ENCODE results near the gene STUM. TPM values are rescaled to one million over a fixed set of nuclear protein-coding genes. Genes with fewer than 3 reads are reported as not detected.

The STUM gene
- total RNA-seq, 1 experiment from 2014 or later, result not detected

GRCh38 chr1:226651041-226651731 is 102.6 kb downstream of the STUM start:
- DNase-seq (ENCODE audit: low read depth), result no peak

GRCh38 chr1:226651732-226652105 is 103.2 kb downstream of the STUM start:
- no peak for DNase-seq (ENCODE audit: low read depth)

GRCh38 chr1:226652613-226653012 is 104.0 kb downstream of the STUM start:
- DNase-seq (ENCODE audit: low read depth), result no peak

- DNase-seq (ENCODE audit: low read depth), result no peak
Measured at GRCh38 chr1:226653311-226653921, 104.9 kb downstream of the STUM start.

DNA sequence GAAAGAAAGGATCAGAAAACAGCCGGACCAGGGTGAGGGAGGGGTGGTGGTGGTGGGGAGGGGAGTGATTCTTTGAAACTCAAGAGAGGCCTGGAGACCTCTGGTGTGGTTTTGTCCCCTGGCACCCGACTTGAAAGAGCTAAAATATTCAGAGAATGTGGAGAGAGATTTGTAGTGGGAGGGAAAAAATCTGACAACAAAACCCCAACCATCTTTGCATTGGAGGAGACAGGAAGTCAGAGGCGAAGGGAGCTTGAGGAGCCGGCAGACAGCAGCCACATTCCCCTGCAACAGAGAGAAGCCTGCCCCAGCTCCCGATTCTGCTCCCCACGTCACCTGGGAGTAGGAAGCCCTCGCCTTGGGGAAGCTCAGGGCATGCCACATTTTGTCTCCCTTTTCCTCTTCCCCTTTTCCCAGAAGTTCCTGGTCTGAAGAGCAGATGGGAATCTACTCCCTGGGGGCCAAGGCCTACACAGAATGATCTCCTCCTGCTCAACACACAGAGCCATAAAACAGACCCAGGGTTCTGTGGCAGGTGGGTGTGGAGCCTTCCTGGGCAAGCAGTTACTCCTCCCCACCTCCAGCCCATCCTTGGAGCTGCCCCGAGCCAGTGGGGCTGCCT is 105.6 kb downstream of the STUM start:
- DNase-seq (ENCODE audit: low read depth), result peak; percentile 22

DNA sequence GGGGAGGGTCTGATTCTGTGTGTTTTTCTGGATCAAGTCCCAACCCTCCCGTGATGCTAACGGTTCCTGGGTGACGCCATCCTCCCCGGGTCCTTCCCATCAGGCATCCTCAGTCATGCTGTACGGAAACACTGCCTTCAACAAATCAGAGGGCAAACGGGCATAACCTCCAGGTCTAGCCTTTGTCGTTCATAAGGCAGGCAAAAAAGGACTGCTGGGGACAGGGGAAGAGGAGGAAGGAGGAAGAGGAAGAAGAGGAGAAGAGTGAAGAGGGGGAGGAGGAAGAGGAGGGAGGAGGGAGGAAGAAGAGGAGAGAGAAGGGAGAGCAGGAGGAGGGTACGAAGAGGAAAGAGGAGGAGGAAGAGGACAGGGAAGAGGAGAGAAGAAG is 106.1 kb downstream of the STUM start:
- no peak for DNase-seq (ENCODE audit: low read depth)

DNA sequence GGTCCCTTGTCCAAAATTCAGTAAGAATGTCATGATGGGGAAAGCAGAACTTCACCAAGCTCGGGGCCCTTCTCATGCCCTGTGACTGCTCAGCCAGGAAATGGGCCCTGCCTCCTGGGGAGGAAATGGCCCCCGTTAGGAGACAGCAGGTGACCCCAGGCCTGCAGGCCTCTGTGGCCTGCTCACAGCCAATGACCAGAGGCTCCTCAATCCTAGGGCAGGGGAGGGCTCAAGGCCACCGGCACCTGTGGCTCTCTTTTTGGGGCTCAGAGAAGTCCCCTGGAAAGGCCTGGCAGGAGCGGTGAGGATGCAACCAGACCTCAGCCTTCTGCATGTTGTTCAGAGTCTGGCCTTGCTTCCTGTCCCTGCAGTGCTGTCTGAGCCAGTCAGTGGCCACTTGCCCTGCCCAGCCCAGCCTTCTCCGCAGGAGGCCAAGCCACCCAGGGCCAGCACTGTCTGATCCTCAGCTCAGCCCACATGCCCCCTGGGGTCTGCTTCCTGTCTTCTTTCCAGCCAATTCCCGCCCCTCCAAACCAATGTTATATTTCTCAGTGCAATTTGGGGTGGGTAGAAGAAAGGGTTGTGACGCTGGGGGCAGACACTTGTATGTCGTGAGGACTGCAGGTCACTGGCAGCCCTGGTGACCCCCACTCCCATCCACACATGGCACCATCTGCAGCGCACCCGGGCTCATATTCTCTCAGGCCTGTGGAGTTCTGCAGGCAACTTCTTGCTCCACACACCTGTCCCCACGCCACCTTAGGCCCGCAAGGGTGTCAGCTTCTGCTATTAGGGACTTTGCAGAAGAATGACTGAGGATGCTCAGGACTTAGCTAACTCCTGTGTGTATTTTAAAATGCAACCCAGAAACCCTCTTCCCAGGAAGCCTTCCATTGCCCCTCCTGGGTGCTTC is 106.9 kb downstream of the STUM start:
- no peak for DNase-seq (ENCODE audit: low read depth)

DNA sequence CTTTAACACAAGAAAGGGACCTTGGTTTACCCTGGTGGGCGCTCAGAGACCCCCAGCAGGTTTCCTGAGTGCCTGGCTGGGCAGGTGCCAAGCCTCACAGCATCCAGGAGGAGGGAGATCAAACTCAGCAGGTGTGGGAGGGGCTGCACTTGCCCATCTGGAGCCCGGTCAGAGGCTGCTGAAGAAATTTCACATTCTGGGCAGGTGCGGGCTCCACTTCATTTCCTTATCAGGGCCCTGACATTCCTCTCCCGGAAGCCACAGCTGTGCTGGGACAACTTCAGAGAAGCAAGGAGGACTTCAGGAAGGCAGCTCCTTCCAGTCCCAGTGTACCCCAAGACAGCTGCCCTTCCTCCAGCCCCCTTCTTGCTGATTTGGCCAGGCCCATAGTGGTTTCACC is 107.6 kb downstream of the STUM start:
- no peak for DNase-seq (ENCODE audit: low read depth)

- no peak for DNase-seq (ENCODE audit: low read depth)
Measured at GRCh38 chr1:226656601-226657277, 108.2 kb downstream of the STUM start.

- DNase-seq (ENCODE audit: low read depth), result no peak
Measured at GRCh38 chr1:226657895-226658545, 109.5 kb downstream of the STUM start.

GRCh38 chr1:226658546-226659125 is 110.1 kb downstream of the STUM start:
- no peak for DNase-seq (ENCODE audit: low read depth)

Other genes with a start within 250 kb of the STUM start
- 12.3 and 12.7 TPM in 2 replicates for gene LIN9, start 239.6 kb upstream of the STUM start, total RNA-seq (2014; rRNA removed)
- 118 and 139 TPM in 2 replicates for gene PARP1, start 140.7 kb upstream of the STUM start, total RNA-seq (2014; rRNA removed)
- gene ITPKB, start 190.5 kb downstream of the STUM start, total RNA-seq (2014; rRNA removed), result 0.19 and 0.40 TPM in 2 replicates

All from LHCN-M2 (cell line).